Measurements from ENCODE around the gene CUEDC1.

DNA sequence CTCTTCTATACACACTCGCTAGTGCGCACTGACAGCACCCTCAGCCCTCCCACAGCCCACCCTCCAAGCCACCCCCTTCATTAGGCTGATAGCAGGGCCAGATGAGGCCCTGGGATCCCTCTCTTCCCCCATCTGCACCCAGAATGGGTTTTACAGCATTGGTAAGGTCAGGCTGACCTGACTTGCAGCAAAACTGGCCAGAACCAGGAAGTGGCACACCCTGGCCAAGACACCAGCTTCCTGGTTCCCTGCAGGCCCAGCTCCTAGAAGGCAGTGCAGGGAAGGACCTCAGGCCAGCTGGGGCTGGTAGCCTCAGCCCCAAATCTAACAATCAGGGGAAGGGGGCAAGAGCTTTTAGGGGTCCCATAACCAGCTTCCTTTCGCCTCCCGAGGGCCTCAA is 55.4 kb downstream of the CUEDC1 start:
- TF ChIP-seq CTCF (conservative IDR thresholded peaks at IDR 0.05; ENCODE audit: low read depth, low read length), result no peak
- TF ChIP-seq EZH2 (IDR thresholded peaks at IDR 0.05; ENCODE audit: borderline replicate concordance, low read depth, low read length, poor library complexity, severe bottlenecking), result no peak
